HepG2 (cell line): ENCODE measurements around the gene CELSR3. TPM values are rescaled to one million over a fixed set of nuclear protein-coding genes. Genes with fewer than 3 reads are reported as not detected.

Experiments used
- ATAC-seq: fragments of 200-7000 bp; cut with Tn5 transposase; 3 replicates; pipeline ENCODE4 v1.9.1; 2020; ENCODE audit warnings: mild to moderate bottlenecking, moderate library complexity
- BruUV-seq: library from RNA; stranded (reverse); fragments of 400-500 nt; replicated peaks from 2 replicates; lab custom pipeline; 2021; lab: Mats Ljungman, UMichigan
- CTCF ChIA-PET: fragments of 300-600 bp; formaldehyde crosslinking; extraction: SDS; loops from one replicate; lab custom pipeline; 2021; ENCODE audit warnings: low total read pairs, inconsistent platforms, low intra/inter-chr PET ratio; lab: Yijun Ruan, JAX
- POLR2A ChIA-PET: fragments of 350-600 bp; sonication (Branson Sonifier 250); formaldehyde crosslinking; loops from one replicate; lab custom pipeline; 2020; ENCODE audit warnings: antibody characterized with exemption, inconsistent platforms; lab: Yijun Ruan, JAX
- DNase-seq: peaks from one replicate; pipeline ENCODE4 v3.0.0-alpha.2; 2015; ENCODE audit warnings: low spot score
- FAIRE-seq: peaks from 3 replicates; lab custom pipeline; 2011; peaks lifted over from hg19 to GRCh38; lab: Jason Lieb, UNC
- H2AFZ ChIP-seq: one replicate; pipeline ENCODE4 v1.6.1; 2011; ENCODE audit warnings: low read length, inconsistent platforms
- H3K27ac ChIP-seq: fragments of 300-600 bp; 3 replicates; pipeline ENCODE4 v1.8.0; 2011; ENCODE audit warnings: mixed run types, mild to moderate bottlenecking, mixed read lengths, low read length, inconsistent platforms; ENCODE audit not compliant: insufficient read depth; ENCODE audit errors: extremely low read length
- H3K27me3 ChIP-seq, 2 experiments: fragments of 200-600 bp in 1 of 2; 2 replicates in 1 of 2; 3 replicates in 1 of 2; pipeline versions ENCODE4 v1.6.0 to v1.8.0; 2011; ENCODE audit warnings: low read length in 2 of 2, mild to moderate bottlenecking in 2 of 2, moderate library complexity in 2 of 2, inconsistent platforms in 1 of 2; ENCODE audit not compliant: insufficient read depth in 2 of 2, control insufficient read depth in 1 of 2
- H3K36me3 ChIP-seq, 2 experiments: fragments of 200-600 bp in 1 of 2; replicated peaks in 1 of 2; 2 replicates in 1 of 2; 3 replicates in 1 of 2; pipeline versions ENCODE4 v1.5.1 to v1.8.0; 2011; ENCODE audit warnings: low read length in 2 of 2, inconsistent platforms in 1 of 2; ENCODE audit not compliant: insufficient read depth in 2 of 2, control insufficient read depth in 1 of 2
- H3K4me1 ChIP-seq: 2 replicates; pipeline ENCODE4 v1.5.1; 2012; ENCODE audit warnings: low read length, inconsistent platforms; ENCODE audit not compliant: insufficient read depth
- H3K4me2 ChIP-seq: 2 replicates; pipeline ENCODE4 v1.6.0; 2011; ENCODE audit warnings: low read depth, low read length, inconsistent platforms
- H3K4me3 ChIP-seq, 3 experiments: fragments of 200-600 bp in 1 of 3; sonication (generic), shearing (Covaris generic) in 1 of 3; replicated peaks in 1 of 3; 2 replicates each; pipeline ENCODE4 v1.5.1; 2011 to 2016; ENCODE audit warnings: low read length in 3 of 3, inconsistent platforms in 2 of 3, low read depth in 2 of 3, mild to moderate bottlenecking in 2 of 3, control low read depth in 1 of 3, mixed read lengths in 1 of 3; ENCODE audit not compliant: insufficient read depth in 1 of 3
- H3K79me2 ChIP-seq: one replicate; pipeline ENCODE4 v1.6.1; 2011; ENCODE audit warnings: low read length, inconsistent platforms; ENCODE audit not compliant: insufficient read depth
- H3K9ac ChIP-seq: 2 replicates; pipeline ENCODE4 v1.6.0; 2011; ENCODE audit warnings: mild to moderate bottlenecking, low read depth, low read length, inconsistent platforms; ENCODE audit not compliant: insufficient read depth
- H3K9me3 ChIP-seq: 2 replicates; pipeline ENCODE4 v1.5.1; 2012; ENCODE audit warnings: mild to moderate bottlenecking, low read length
- H4K20me1 ChIP-seq: 2 replicates; pipeline ENCODE4 v1.6.0; 2011; ENCODE audit warnings: inconsistent platforms, mild to moderate bottlenecking, low read length, moderate library complexity; ENCODE audit not compliant: insufficient read depth
- ZBTB20 ChIP-seq: sonication (generic); formaldehyde crosslinking; IDR thresholded peaks from 2 replicates; pipeline ENCODE4 v1.8.1; 2023; ENCODE audit warnings: missing genetic modification reagents, low read depth, mild to moderate bottlenecking, borderline replicate concordance
- ZNF280B ChIP-seq: sonication (generic); formaldehyde crosslinking; IDR thresholded peaks from 2 replicates; pipeline ENCODE4 v1.5.0; 2020; ENCODE audit warnings: missing genetic modification reagents, mild to moderate bottlenecking, borderline replicate concordance
- ZNF687 ChIP-seq: sonication (generic); formaldehyde crosslinking; IDR thresholded peaks from 2 replicates; pipeline ENCODE4 v1.5.1; 2020; ENCODE audit warnings: mild to moderate bottlenecking, missing genetic modification reagents, moderate library complexity
- WGBS: methylation state at CpG from one replicate; pipeline ENCODE4 v1.1.6; 2017; ENCODE audit warnings: low lambda C conversion rate; 5-methylcytosine and 5-hydroxymethylcytosine counted together
- in situ Hi-C: cut with HindIII; loops from 2 replicates; pipeline ENCODE4 v1.10.0; 2017; ENCODE audit warnings: low pct_unique_long_range_greater_than_20kb; ENCODE audit not compliant: extremely low pct_ligation_motif_present
- intact Hi-C: fragments of 100-400 bp; cut with micrococcal nuclease; formaldehyde crosslinking; loops from one replicate; pipeline ENCODE4 v1.10.0; 2022; ENCODE audit not compliant: unreplicated experiment
- polyA plus RNA-seq, 8 experiments: library from polyadenylated mRNA; depleted of rRNA in 3 of 8; stranded (reverse) in 7 of 8; unstranded in 1 of 8; fragments of >200 nt; fragmentation: Illumina TruSeq in 4 of 8; extraction: Trizol in 4 of 8; gene quantifications; 2 replicates each; pipeline versions ENCODE4 v1.2.1 to v1.2.3, GENCODE V29; 2011 to 2016; ENCODE audit warnings: low read depth in 4 of 8, missing spikeins in 1 of 8, mixed read lengths in 1 of 8; ENCODE audit not compliant: insufficient read depth in 1 of 8
- total RNA-seq, 5 experiments: library from RNA; depleted of rRNA; stranded (reverse); fragments of >200 nt; fragmentation: Illumina TruSeq; extraction: Trizol; gene quantifications; 2 replicates each; pipeline ENCODE4 v1.2.3, GENCODE V29; 2016; ENCODE audit warnings: low read depth in 1 of 5

The CELSR3 gene
- total and polyA plus RNA-seq, 2 of the 13 experiments (the other 11 are each of a cell fraction or from before 2014, with no cell fraction given) = 5.4 to 6.7 TPM

- intact Hi-C loops = no loop called here
- TF ChIP-seq ZNF687 (CRISPR knock-in tag) (0 out of 2 replicates have a peak, but pooled peaks have one; percentile 16), ZNF280B (CRISPR knock-in tag) (no peak), ZBTB20 (no peak)
- H3K27ac ChIP-seq = no peak overlapping the region
Measured at GRCh38 chr3:48650723-48651122, 12.0 kb downstream of the CELSR3 start.

More at GRCh38 chr3:48650723-48651122, 12.0 kb downstream of the CELSR3 start:
- in situ Hi-C loops = no loop called here
- peaks cover 10% of the 10 kb centered on the region for H3K4me1 ChIP-seq
- no peak overlapping the region for H2AFZ ChIP-seq
- no peaks in the 10 kb centered on the region for H3K9me3 ChIP-seq
- H4K20me1 ChIP-seq = no peaks in the 10 kb centered on the region
- 72% methylated on average over 12 of the region's 12 CpGs for WGBS
- no peak overlapping the region for H3K4me3 ChIP-seq
- ChIA-PET CTCF (no interaction called here), POLR2A (interaction anchor here (2.0 kb wide), 1 partner anchor 15 kb away, joined by 7 read pairs; the partner anchor contains the start of gene SLC26A6)
- ATAC-seq (no peak), DNase-seq (no peak), FAIRE-seq (no peak)
- no peaks in the 10 kb centered on the region for H3K27me3 ChIP-seq
- H3K36me3 ChIP-seq = peaks cover 0 to 3% of the 10 kb centered on the region in 2 experiments; a peak in 3 of 5 replicates
- BruUV-seq = no TSS peak
- no peaks in the 10 kb centered on the region for H3K79me2 ChIP-seq
- H3K9ac ChIP-seq = no peak overlapping the region
- H3K4me2 ChIP-seq = no peak overlapping the region
